ENCODE results near the gene BTN3A1. TPM values are rescaled to one million over a fixed set of nuclear protein-coding genes. Genes with fewer than 3 reads are reported as not detected.

BTN3A1 gene
- total and polyA plus RNA-seq, 2 of the 13 experiments (the other 11 are each of a cell fraction or from before 2014, with no cell fraction given): 13.3 to 14.0 TPM

DNA sequence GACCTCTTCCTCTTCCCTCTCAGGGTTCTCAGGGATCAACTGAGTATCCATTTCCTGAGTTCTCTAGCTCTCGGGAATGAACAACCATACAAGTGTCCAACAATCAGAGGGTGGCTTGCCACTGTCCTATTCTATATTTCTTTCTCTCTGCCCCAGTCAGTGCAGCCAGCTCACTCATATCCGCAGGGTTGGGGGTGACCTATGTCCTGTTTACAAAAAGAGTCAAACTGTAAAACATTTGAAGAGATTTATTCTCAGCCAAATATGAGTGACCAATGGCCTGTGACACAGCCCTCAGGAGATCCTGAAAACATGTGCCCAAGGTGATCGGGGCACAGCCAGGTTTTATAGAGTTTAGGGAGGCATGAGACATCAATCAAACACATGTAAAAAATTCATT lies 47.9 kb upstream of the BTN3A1 start (continued):
- 0 out of 2 replicates have a peak, but pooled peaks have one; percentile 8 for TF ChIP-seq HMGXB3 (CRISPR knock-in tag; IDR thresholded peaks at IDR 0.05; ENCODE audit: borderline replicate concordance)
- TF ChIP-seq PPARG (CRISPR knock-in tag; conservative IDR thresholded peaks at IDR 0.05): peak; percentile 82
- peak; percentile 39 for TF ChIP-seq SAP130 (CRISPR knock-in tag; IDR thresholded peaks at IDR 0.05; ENCODE audit: low read depth)
- TF ChIP-seq SALL1 (CRISPR knock-in tag; IDR thresholded peaks at IDR 0.05): peak; percentile 13; the same call in 1 of the 2 replicates
- TF ChIP-seq, protein P1, sequence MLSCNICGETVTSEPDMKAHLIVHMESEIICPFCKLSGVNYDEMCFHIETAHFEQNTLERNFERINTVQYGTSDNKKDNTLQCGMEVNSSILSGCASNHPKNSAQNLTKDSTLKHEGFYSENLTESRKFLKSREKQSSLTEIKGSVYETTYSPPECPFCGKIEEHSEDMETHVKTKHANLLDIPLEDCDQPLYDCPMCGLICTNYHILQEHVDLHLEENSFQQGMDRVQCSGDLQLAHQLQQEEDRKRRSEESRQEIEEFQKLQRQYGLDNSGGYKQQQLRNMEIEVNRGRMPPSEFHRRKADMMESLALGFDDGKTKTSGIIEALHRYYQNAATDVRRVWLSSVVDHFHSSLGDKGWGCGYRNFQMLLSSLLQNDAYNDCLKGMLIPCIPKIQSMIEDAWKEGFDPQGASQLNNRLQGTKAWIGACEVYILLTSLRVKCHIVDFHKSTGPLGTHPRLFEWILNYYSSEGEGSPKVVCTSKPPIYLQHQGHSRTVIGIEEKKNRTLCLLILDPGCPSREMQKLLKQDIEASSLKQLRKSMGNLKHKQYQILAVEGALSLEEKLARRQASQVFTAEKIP (CRISPR knock-in tag; IDR thresholded peaks at IDR 0.05; ENCODE audit: borderline replicate concordance): no peak
- TF ChIP-seq CBX5 (CRISPR knock-in tag; IDR thresholded peaks at IDR 0.05; ENCODE audit: borderline replicate concordance): no peak
- TF ChIP-seq ZNF263 (CRISPR knock-in tag; IDR thresholded peaks at IDR 0.05): 0 out of 2 replicates have a peak, but pooled peaks have one; percentile 8
- TF ChIP-seq, protein P2, sequence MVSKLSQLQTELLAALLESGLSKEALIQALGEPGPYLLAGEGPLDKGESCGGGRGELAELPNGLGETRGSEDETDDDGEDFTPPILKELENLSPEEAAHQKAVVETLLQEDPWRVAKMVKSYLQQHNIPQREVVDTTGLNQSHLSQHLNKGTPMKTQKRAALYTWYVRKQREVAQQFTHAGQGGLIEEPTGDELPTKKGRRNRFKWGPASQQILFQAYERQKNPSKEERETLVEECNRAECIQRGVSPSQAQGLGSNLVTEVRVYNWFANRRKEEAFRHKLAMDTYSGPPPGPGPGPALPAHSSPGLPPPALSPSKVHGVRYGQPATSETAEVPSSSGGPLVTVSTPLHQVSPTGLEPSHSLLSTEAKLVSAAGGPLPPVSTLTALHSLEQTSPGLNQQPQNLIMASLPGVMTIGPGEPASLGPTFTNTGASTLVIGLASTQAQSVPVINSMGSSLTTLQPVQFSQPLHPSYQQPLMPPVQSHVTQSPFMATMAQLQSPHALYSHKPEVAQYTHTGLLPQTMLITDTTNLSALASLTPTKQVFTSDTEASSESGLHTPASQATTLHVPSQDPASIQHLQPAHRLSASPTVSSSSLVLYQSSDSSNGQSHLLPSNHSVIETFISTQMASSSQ (IDR thresholded peaks at IDR 0.05; ENCODE audit: low read depth): no peak
- TF ChIP-seq, protein P2 (CRISPR knock-in tag; IDR thresholded peaks at IDR 0.05; ENCODE audit: borderline replicate concordance): peak; percentile 34; the same call in 1 of the 2 replicates
- no peak for TF ChIP-seq HCFC1 (IDR thresholded peaks at IDR 0.05; ENCODE audit: low read depth, low read length)
- peak; percentile 33; the same call in 1 of the 2 replicates for TF ChIP-seq ARID5B (CRISPR knock-in tag; IDR thresholded peaks at IDR 0.05)
- TF ChIP-seq BCLAF1 (IDR thresholded peaks at IDR 0.05): no peak
